SKM-1 (cell line): Measurements from ENCODE around the gene AK8.

Experiments
- DNase-seq: peaks from one replicate; lab custom pipeline; 2025; ENCODE audit not compliant: unreplicated experiment; lab: John Stamatoyannopoulos, UW

The AK8 gene, protein sequence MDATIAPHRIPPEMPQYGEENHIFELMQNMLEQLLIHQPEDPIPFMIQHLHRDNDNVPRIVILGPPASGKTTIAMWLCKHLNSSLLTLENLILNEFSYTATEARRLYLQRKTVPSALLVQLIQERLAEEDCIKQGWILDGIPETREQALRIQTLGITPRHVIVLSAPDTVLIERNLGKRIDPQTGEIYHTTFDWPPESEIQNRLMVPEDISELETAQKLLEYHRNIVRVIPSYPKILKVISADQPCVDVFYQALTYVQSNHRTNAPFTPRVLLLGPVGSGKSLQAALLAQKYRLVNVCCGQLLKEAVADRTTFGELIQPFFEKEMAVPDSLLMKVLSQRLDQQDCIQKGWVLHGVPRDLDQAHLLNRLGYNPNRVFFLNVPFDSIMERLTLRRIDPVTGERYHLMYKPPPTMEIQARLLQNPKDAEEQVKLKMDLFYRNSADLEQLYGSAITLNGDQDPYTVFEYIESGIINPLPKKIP

DNA sequence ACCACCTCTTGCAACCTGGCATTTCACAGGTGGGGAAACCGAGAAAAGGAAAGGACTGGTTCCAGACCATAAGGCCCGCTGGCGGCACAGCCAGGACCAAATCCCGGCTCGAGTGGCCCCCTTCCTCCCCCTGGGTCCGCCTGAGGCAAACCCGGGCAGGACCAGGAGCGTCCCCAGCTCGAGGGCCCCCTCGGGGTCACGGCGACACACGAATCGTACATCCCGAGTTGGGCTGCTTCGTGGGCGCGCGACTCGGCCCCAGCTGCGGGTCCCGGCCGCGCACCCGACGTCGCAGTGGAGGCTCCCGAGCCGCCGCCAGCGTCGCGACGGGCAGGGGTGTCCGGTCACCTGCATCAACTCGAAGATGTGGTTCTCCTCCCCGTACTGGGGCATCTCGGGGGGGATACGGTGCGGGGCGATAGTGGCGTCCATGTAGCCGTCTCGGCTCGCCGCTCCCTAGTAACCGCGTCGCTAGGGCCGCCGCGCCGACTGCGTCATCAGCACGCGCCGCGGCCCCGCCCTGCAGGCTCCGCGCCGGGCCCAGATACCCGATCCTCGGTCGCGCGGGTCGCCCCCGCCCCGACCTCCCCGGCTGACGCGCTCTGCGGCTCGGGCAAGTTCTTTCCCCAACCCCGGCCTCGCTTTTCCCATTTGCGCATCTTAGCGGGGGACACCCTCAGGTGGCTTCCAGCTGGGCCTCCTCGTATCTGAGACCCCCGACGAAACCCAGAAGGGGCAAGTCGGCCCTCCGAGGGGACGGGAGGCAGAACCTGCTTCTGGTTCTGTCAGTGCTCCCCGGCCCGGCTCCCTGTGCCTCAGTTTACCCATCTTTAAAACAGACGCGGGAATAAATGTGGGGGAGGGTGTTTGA, at the start of gene AK8:
Gene AK8, minus strand, starts transcription at position 461 of the 871 bp plus-strand sequence. Its CDS starts 29 bp downstream, at position 432.
- DNase-seq = no peak

DNA sequence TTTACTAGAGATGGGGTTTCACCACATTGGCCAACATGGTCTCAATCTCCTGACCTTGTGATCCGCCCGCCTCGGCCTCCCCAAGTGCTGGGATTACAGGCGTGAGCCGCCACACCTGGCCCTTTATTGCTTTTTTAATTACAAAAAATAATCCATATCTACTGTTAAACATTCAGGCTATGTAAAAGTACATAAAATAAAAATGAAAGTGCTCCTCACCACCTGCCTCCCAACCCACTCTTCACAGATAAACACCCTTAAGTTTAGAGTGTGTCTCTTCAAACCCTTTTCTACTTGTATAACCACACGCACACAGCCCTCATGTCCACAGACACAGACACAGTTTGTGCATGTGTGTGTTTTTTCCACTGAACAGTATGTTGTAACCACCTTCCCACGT, 49.6 kb upstream of the AK8 start:
- no peak for DNase-seq

DNA sequence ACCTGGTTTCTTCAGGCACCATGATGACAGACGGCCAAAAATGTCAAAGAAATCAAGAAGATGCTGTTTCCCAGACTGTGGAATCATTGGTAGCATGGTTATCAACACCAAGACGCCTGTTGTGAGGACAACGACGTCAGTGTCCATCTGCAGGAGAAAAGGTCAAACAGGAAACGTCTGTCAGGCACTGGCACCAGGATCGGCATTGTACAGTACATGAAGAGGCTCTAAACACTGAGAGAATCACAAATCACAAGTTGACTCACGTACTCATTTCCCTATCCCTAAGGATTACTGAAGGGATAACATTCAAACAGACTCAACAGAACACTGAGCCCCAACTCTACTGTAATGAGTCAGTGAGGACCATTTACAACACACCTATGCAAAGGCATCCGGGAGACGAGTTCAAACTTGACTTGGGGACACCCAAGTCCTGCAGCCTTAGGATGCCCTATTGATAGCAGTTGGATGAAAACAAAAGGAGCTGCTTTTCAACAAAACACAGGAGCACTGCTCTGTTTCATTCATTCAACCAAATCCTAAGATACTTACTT, 45.3 kb upstream of the AK8 start:
- no peak for DNase-seq

DNA sequence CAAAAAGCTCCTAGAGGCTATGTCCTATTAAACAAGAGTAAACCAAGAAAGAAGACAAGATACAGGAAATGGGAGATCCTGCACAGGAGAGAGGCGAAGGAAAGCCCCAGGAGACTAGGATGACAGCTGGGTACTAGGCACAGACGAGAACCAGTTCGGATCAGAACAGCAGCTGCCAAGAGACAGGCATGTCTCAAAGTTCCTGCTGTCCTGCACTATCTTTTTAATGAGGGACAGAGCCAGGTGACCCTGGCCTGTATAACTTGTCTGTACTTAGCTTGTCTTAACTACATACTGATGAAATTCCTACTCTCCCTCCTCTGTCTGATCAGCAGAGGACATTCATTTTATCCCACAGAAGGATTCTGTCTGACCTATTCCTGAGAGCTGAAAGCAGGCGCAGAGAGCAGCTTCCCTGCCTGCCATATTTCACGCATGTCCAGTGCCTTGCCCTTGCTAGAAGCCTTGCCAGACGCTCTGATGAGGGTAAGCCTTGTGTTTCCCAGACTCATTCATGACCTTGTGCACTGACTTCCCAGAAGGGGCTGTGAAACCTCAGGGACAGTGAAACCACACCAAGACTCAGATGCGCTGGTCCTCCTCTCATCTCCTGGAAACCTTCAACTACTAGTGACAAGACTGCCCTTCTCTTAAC, 41.7 kb upstream of the AK8 start:
- DNase-seq = no peak

DNA sequence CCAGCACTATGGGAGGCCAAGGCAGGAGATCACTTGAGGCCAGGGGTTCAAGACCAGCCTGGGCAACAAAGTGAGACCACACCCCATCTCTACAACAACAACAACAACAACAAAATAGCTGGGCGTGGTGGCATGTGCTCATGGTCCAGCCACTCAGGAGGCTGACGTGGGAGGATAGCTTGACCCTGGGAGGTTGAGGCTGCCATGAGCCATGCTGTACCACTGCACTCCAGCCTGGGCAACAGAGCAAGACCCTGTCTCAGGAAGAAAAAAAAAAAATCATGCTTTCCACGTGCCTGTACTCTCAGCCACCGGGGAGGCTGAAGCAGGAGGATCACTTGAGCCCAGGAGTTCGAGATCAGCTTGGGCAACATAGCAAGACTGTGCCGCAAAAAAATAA, 36.8 kb upstream of the AK8 start:
- no peak for DNase-seq

DNA sequence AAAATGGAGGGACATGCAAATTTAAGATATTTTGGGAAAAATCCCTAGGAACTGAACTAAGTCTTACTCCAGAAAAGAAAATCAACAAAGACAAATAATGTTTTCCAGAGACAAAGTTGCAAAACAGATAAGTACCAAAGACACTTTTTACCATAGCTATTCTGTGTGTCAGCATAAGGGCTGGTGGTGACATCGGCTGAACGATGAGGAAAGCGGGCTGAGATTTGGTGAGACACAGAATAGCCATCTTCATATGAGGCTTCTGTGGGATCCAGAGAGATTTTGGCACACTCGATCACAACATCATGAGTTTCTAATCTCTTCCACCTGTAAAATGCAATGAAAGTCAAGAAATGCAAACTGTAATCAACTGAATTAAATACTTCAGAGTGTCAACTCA, 34.0 kb upstream of the AK8 start:
- DNase-seq = no peak

DNA sequence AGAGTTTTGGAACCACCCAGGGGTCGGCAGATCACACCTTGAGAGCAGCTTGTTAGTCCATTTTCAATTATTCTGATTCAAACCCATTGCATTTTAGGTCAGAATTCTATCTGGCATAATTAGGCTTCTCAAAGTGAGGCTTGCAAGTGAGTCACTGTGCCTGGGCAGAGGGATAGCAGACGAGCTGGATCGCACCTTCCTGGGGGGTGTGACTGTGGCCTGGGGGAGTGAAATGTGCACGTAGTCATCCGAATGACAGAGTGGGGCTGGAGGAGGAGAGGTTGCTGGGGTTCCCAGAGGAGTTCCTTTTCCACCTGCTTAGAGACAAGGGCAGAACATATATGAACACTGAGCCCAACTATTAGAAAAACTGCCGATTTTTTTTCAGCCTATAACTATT, 32.3 kb upstream of the AK8 start:
- DNase-seq = no peak

DNA sequence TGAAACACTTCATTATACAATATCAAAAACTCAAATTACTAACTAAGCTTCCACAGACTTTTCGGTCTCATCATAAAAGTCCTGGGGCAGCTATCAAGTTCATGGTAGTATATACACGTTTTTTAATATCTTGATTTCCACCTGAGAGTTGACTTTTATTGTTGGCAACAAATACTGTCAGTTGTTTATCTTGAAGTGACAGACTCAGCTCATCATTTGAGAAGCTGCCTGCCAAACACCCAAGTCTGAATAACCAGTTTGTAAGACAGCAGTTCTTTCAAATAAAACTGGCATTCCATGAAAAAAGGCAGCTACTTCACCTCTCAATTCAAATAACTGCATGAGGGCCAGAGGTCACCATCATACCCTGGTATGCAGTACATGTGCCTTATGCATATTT, 31.2 kb upstream of the AK8 start:
- no peak for DNase-seq

DNA sequence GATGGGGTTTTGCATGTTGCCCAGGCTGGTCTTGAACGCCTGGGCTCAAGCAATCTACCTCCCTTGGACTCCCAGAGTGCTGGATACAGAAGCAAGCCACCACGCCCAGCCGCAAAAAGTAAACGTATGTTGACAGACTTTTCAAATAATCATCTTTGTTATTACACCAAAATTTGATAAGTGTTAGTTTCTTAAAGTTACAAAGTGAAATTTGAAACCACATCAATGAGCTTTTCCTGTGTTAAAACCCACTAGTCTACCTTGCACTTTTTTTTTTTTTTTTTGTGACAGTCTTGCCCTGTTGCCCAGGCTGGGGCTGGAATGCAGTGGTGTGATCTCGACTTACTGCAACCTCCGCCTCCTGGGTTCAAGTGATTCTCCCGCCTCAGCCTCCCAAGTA, 30.6 kb upstream of the AK8 start:
- DNase-seq = no peak

DNA sequence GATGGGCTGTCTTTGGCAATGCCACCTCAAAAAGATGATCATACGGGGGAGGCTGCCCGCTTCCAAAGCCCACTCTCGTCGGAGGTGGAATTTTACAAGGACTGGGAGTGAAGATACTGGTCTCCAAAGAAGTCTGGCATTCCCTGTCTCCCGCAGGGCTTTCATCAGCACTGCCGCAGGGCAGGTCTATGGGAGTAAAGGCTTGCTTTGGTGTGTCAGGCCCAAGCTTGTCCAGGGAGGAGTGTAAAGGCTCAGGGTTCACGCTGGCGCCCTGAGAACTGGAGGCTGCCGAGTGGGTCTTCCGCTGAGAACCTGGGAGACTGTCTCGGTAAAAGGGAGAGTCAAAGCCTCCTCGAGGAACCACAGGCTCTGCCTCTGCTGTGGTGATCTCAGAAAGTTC, 27.6 kb upstream of the AK8 start:
- no peak for DNase-seq

DNA sequence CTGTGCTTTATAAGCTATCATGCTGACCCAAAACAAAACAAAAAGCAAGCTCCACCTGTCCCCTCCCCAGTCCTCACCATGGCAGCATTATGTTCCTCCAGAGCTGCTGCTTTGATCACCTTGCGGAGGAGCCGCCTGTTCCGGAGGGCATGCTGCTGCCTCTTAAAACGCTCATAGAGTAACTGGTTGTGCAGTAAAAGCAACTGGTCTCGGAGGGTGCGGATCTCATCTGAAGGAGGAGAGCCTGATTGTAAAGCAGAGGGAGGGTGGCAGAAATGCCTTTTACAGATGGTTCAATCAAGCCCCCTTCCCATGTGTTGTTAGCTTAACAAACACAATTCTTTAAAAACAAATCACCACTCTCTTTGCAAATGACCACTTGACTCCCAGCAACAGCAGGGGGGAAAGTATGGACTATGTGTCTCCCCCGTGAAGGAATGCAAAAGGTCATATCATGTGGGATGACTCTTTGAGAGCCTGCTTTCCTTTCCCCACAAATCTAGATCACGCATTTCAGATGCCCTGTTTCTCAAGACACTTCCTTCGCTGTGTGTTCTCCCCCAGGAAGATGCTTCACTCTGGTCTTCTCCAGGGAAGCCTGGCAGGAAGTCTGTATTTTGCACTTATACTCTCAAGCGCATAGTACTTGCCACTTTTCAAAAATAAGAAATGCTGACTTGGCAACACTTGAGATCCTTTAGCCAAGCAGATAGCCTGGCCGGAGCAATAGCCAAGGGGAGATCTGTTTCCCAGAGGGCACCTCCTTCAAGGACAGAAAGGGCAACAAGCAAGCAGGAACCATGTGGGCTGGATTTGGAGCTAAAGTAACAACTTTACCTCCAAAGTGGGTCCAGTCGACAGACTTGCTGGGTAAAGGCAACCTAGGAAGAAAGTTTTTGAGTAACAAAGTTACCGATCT, 25.7 kb upstream of the AK8 start:
- DNase-seq = no peak

DNA sequence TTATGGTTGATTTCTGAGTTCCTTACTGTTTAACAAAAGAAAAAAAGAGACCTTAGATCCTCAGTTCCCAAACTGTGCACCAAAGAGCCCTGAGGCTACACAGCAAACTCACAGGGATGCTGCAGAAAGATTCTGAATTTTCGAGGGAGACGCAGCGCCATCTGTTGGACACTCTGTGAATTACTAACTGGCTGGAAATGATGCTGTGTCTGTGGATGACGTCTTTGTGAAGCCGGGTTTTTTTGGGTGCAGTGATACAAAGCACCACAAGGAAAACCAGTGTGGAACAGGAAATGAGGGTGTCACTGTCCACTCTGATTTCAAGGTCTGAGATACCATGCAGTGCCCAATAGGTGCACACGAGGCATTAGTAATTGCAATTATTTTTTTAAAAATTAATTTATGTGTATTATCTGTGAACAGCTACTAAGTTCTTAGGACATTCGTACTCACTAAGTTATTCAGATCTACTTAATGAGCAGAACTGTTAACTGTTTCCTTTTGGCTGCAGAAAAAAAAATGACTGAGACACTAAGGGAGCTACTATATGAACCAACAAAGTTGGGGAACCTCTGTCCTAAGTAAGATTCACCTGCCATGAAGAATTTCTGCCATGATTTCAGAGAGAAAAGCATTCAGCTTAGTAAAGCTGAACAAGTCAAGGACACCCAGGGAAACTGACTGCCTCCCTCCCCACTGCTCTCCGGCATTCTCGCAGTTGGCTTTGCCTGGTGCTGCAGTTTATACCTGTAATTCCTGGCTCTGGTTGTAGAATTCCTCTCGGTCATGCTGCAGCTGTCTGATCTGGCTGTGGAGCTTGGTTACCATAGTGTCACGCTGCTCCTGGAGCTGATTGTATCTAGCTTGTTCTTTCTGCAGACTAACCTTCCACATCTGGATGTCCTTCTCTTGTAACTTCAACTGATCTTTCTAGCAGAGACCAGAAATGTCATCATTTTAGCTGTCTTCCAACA, 24.1 kb upstream of the AK8 start:
- DNase-seq = peak; percentile 37

DNA sequence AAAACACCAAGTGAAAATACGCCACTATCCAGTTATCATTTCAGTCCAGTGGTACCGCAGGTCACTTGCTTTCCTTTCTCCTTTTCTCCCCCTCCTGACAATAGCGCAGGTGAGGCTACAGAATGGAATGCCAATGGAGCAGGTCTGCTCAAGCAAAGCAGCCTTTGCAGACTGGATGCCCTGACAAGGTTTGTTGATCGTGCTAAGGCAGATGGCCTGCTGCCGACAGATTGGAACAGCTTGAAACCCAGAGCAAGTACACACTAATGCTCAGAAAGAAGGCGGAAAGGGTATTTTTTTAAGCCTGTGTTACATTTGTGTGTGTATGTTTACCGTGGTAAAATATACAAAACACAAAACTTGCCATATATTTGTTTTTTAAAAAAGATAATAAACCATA, 20.0 kb upstream of the AK8 start:
- no peak for DNase-seq

DNA sequence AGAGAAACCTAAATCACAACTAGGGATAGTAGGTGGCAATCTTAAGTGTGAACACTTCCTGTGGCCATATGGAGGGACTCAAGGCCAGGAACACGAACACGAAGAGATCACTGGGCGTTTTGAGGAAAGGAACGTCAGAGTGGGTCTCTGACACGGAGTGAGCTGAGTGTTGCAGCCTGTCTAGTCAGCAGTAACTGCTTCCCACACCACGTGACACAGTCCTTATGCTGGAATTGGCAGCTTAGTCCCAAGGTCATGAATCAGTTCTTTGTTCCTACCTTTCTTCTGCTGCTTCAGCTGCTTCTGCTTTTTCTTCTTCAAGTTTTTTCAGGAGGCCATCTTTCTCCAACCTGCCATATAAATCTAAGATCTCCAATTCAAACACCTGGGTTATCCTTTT, 18.8 kb upstream of the AK8 start:
- no peak for DNase-seq

DNA sequence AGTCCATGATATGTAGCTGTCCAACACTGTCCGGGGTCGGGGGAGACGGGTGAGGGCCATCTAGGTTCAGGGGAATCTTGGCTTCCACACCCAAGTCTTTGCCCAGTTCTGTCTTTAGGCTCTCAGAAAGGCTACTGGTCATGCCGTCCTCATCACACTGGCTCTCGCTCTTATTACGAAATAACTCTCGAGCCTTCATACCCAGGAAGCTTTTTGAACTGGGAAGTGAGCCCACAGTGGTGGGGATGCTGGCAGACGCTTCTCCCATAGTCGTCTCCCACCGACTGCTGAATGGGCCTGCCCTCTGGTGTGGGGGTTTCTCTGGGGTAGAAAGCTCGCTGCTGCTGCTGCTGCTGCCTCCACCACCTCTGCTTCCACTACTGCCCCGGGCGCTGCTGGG, 18.2 kb upstream of the AK8 start:
- no peak for DNase-seq

DNA sequence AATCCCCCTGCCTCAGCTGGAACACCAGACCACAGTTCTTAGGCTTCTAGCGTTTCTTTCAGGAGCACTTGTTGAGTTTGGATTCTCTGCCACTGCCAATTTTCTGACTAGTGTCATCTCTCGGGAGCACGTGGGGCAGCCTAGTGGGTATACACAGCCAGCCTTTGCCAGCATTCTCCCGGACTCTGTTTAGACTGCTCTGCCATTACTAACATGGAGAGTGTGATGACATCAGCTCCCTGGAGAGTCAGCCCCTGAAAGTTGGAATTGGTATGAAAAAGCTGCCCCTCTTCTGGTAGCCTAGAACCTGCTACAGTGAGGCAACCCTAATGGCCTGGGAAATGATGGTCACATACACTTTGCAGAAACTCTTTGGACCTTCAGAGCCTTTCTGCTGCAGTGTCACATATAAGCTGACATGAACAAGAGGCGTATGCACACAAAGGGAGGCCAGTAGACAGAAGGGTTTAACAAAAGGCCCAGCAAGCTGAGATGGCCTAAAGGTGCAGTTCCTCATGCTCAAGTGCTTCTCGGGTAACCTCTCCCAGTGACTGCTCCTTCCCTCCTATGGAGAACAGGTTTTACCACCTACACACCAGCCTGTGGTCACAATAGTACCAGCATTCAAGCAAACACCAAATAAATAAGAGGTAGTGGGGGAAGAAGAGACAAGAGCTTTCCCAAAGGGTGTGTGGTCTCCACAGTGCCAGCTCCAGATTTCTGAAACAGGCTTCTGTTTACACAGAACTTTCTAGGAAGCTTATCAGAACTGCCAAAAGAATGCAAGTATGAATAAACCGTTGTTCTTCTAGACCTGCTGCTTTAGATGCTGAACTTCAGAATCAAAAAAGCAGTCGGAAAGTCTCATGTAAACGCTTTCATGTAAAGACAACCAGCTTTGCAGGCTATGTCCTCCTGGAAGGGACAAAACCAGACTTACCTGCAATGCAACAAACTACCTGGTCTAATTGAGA, 17.1 kb upstream of the AK8 start:
- no peak for DNase-seq

DNA sequence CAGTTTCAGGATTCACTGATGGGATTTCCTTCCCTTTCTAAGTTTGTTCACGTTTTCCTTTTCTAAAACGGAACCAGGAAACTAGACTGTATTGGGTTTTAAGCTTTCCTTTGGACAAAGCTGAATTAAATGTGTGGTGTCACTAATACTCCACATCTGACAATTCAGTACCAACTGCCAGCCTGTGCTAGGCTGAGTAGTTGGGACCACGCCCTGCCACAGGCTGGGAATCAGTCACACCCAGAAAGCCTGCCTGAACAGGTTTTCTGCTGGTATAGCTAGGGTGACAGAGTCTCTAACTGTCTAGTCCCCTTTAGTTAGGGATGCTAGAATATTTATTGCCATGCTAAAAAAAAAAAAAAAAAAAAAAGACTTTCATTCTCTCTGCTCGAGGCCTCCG, 16.3 kb upstream of the AK8 start:
- DNase-seq = no peak

DNA sequence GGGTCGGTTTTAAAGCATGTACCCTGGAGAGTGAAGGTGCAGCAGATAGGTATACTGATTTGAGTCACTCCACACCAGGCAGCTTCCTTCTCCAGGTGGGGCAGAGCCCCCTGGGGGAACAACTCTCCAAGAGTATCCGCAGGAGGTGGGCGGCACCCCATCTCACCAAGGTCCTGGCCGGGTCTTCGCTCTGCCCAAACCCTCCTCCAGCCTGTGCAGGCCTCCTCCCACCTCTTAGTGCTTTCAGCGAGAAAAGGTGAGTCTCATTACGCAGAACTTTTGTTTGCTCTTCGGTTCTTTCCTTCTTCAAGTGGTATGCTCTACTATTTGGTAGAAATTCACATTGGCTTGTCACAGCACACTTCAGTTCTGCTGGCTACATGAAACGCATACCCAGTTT, 14.3 kb upstream of the AK8 start:
- no peak for DNase-seq
